ENCODE data around the gene GP9.

GP9 gene

DNA sequence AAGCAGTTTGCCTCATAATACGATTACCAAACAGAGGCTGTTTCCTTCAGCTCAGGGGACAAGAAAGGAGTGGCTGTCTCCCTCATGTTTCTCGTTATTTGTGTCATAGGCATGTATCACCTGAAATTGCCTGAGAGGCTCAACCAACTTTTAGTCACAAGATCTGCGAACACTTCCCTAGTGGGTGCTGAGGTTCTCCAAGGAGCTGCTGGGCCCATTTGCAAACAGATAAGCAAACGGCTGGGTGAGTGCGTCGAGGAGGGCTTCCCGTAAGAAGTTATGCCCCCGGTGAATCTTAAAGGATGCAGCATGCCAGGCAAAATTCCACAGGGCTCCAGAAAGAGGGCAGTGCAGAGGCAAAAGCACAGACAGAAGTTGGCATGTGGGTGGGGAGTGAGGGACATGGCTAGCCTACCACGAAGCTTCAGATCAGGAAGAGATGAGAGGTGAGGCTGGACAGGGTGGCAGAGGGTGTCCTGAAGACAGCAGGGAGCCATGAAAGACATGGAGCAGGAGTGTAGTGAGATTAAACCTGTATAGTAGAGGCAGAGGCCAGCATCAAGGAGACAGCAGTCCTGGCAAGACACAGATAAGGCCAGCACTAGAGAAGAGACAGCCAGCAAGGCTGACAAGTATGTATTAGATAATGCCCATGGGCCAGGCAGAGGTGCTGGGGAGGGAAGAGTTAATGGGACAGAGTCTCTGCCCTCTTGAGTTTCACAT, 4.0 kb upstream of the GP9 start:
- DNase-seq (ENCODE audit: low spot score) = no peak
- TF ChIP-seq, protein P1, sequence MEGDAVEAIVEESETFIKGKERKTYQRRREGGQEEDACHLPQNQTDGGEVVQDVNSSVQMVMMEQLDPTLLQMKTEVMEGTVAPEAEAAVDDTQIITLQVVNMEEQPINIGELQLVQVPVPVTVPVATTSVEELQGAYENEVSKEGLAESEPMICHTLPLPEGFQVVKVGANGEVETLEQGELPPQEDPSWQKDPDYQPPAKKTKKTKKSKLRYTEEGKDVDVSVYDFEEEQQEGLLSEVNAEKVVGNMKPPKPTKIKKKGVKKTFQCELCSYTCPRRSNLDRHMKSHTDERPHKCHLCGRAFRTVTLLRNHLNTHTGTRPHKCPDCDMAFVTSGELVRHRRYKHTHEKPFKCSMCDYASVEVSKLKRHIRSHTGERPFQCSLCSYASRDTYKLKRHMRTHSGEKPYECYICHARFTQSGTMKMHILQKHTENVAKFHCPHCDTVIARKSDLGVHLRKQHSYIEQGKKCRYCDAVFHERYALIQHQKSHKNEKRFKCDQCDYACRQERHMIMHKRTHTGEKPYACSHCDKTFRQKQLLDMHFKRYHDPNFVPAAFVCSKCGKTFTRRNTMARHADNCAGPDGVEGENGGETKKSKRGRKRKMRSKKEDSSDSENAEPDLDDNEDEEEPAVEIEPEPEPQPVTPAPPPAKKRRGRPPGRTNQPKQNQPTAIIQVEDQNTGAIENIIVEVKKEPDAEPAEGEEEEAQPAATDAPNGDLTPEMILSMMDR (IDR thresholded peaks at IDR 0.05; ENCODE audit: extremely low read depth, insufficient read depth, missing control alignments) = no peak
- in situ Hi-C loops (cut with MboI; ENCODE audit: low pct_unique_long_range_greater_than_20kb, low sequenced_read_pairs, unreplicated experiment) = loop anchor here (10.0 kb wide), 1 partner anchor 188 kb away; the partner anchor contains the start of gene COPG1

DNA sequence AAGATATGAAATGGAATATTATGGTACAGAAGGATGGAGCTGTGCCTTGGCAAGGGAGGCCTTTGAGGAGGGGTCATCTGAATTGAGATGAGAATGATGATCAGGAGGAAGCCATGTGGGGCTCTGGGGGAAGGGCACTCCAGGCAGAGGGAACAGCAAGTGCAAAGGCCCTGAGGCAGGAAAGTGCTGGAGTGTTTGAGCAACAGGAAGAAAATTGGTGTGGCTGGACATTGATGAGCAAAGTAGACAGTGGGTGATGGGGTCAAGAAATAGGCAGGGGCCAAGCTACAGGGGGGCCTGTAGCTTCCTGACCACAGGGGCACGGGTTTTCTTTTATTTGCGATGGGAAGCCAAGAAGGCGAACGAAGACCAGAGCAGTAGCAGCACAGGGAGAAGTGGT, 3.3 kb upstream of the GP9 start:
- TF ChIP-seq, protein P1 (IDR thresholded peaks at IDR 0.05; ENCODE audit: extremely low read depth, insufficient read depth, missing control alignments) = no peak
- no peak for DNase-seq (ENCODE audit: low spot score)
- in situ Hi-C loops (cut with MboI; ENCODE audit: low pct_unique_long_range_greater_than_20kb, low sequenced_read_pairs, unreplicated experiment) = loop anchor here (10.0 kb wide), 1 partner anchor 188 kb away; the partner anchor contains the start of gene COPG1

DNA sequence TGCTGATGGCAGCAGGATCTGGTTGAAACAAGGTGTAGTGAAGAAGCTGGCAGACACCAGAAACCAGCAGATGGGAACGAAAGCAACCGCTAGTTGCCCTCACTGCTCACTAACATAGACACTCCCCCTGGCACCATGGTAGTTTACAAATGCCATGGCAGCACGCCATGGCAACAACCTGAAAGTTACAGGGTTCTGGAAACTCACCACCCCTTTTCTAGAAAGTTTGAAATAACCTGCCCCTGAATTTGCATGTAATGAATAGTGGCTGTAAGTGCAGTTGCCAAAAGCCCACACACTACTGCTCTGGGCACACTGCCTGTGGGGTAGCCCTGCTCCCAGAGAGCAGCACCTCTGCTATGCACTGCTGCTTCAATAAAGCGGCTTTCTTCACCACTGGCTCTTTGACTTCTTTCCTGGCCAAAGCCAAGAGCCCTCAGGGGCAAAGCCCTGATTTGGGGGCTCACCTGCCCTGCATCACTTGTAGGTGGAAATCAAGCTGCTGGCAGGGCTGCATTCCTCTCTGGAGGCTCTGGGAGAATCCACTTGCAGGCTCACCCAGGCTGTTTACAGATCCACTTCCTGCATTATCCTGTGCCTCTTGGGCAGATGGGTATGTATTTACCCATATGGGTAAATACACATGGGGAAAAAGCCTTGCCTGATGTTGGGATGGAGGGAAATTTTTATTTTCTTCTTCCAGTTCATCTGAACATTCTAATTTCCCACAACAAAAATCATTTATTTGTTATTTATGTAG, 2.0 kb upstream of the GP9 start:
- TF ChIP-seq, protein P1 (IDR thresholded peaks at IDR 0.05; ENCODE audit: extremely low read depth, insufficient read depth, missing control alignments) = no peak
- in situ Hi-C loops (cut with MboI; ENCODE audit: low pct_unique_long_range_greater_than_20kb, low sequenced_read_pairs, unreplicated experiment) = loop anchor here (10.0 kb wide), 1 partner anchor 186 kb away; the partner anchor contains the start of gene COPG1
- DNase-seq (ENCODE audit: low spot score) = no peak

DNA sequence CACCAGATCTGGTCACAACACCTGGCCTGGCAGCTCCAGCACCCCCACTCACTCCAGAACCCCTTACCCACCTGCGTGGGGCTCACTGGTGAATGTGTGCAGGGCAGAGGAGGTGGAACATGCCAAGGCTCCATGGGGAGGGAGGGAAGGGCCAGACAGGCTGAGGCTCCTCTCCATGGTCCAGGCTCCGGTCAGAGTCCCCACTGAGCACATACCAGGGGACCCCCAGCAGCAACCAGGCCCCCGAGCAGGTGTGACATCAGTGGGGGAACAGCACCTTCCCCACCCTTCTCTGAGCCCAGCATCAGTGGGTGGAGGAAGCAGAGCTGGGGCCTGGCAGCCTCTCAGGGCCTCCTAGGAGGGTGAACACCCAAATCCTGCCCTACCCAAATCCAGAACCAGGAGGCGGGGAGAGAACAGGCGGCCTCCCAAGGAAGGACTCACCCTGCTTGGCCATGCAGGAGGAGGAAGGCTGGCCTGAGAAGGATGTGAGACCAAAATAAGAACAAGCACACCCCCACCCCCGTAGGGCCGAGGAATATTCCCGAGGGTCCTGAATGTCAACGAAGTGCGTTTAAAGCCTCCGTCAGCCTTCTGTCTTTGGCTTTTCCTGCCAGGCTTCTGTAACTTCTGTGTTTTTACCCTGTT, 1.1 kb upstream of the GP9 start:
- TF ChIP-seq, protein P1 (IDR thresholded peaks at IDR 0.05; ENCODE audit: extremely low read depth, insufficient read depth, missing control alignments) = no peak
- in situ Hi-C loops (cut with MboI; ENCODE audit: low pct_unique_long_range_greater_than_20kb, low sequenced_read_pairs, unreplicated experiment) = loop anchor here (10.0 kb wide), 1 partner anchor 185 kb away; the partner anchor contains the start of gene COPG1
- no peak for DNase-seq (ENCODE audit: low spot score)

DNA sequence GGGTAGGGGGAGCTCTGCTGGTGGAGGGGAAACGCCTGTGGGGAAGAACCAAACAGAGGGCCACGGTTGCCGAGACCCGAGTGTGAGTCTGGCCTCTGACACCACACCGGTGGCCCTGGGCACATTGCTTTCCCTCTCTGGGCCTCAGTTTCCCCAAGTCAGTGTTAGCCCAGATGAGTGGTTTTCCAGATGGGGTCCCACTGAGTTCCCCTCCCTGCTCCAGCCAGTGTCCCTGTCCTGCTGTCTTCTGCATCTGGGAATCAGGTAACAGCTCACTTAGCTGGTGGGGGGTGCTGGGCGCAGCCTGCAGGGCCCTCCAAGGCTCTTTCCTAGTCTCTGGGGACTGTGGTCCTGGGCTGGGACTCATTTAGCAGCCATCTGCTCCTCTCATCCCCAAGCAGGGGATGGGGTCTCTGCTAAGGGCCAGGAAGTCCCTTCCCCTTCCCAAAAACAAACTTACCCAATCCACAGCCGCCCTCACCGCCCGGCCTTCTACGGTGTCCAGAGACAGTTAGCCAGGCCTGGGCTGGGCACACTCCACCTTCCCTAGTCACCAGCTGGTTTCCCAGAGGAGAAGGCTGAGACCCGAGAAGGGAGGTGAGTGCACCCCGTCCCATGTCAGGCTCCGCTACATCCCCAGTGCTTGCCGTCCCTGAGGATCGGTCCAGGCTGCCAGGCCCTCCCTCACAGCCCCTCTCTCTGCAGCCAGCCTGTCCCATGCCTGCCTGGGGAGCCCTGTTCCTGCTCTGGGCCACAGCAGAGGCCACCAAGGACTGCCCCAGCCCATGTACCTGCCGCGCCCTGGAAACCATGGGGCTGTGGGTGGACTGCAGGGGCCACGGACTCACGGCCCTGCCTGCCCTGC, 676 bp downstream of the GP9 start:
- in situ Hi-C loops (cut with MboI; ENCODE audit: low pct_unique_long_range_greater_than_20kb, low sequenced_read_pairs, unreplicated experiment) = no loop called here
- DNase-seq (ENCODE audit: low spot score) = no peak
- TF ChIP-seq, protein P1 (IDR thresholded peaks at IDR 0.05; ENCODE audit: extremely low read depth, insufficient read depth, missing control alignments) = no peak
